Measurements from ENCODE around the gene SNTG2. TPM values are rescaled to one million over a fixed set of nuclear protein-coding genes. Genes with fewer than 3 reads are reported as not detected.

Gene SNTG2
- polyA plus RNA-seq, 1 experiment, result 0.31 TPM

DNA sequence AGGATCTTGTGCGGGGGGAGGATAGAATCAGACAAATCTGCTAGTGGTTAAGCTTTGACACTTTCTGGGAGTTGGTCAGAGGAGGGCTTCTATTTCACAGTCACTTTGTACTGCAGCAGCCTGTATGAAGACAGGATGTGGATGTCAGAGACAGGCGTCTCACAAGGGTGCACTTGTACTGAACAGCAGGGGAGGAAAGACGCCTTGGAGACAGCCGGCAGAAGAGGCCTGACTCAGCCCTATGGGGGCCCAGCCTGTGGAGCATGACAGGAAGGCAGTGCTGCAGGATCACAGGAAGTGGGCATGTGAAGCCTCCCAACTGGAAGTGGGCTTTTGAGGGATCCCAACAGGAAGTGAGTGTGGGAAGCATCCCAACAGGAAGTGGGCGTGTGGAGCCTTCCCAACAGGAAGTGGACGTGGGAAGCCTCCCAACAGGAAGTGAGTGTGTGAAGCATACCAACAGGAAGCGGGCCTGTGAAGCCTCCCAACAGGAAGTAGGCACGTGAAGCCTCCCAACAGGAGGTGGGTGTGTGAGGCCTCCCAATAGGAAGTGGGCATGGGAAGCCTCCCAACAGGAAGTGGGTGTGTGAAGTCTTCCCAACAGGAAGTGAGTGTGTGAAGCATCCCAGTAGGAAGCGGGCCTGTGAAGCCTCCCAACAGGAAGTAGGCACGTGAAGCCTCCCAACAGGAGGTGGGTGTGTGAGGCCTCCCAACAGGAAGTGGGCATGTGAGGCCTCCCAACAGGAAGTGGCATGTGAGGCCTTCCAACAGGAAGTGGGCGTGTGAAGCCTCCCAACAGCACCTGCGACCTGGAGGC lies 212.3 kb downstream of the SNTG2 start:
- no peaks in the 10 kb centered on the region for H3K36me3 ChIP-seq (ENCODE audit: control insufficient read depth, insufficient read depth, low read length)
- TF ChIP-seq, protein P1, sequence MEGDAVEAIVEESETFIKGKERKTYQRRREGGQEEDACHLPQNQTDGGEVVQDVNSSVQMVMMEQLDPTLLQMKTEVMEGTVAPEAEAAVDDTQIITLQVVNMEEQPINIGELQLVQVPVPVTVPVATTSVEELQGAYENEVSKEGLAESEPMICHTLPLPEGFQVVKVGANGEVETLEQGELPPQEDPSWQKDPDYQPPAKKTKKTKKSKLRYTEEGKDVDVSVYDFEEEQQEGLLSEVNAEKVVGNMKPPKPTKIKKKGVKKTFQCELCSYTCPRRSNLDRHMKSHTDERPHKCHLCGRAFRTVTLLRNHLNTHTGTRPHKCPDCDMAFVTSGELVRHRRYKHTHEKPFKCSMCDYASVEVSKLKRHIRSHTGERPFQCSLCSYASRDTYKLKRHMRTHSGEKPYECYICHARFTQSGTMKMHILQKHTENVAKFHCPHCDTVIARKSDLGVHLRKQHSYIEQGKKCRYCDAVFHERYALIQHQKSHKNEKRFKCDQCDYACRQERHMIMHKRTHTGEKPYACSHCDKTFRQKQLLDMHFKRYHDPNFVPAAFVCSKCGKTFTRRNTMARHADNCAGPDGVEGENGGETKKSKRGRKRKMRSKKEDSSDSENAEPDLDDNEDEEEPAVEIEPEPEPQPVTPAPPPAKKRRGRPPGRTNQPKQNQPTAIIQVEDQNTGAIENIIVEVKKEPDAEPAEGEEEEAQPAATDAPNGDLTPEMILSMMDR (IDR thresholded peaks at IDR 0.05; ENCODE audit: insufficient read depth, low read depth, low read length), result no peak
- DNase-seq (ENCODE audit: low read depth), result no peak
- H3K4me3 ChIP-seq (ENCODE audit: low read depth, low read length), result no peak overlapping the region
- CTCF ChIA-PET, result no interaction called here
- POLR2A ChIA-PET, result no interaction called here
- H3K27me3 ChIP-seq (ENCODE audit: control insufficient read depth, insufficient read depth, low read length), result no peaks in the 10 kb centered on the region

DNA sequence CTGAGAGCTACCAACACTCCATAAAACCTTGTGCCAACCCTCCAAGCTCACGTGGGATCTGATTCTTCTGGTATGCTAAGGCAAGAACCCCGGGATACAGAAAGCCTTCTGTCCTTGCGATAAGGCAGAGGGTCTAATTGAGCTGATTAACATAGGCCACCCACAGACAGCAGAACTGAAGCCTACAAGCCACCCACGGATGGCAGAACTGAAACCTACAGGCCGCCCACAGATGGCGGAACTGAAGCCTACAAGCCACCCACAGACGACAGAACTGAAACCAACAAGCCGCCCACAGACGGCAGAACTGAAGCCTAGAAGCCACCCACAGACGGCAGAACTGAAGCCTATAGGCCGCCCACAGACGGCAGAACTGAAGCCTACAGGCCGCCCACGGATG lies 216.3 kb downstream of the SNTG2 start:
- TF ChIP-seq, protein P1 (IDR thresholded peaks at IDR 0.05; ENCODE audit: insufficient read depth, low read depth, low read length), result no peak
- Histone ChIP-seq H3K27me3 (ENCODE audit: control insufficient read depth, insufficient read depth, low read length) (no peaks in the 10 kb centered on the region), H3K4me3 (ENCODE audit: low read depth, low read length) (no peak overlapping the region), H3K36me3 (ENCODE audit: control insufficient read depth, insufficient read depth, low read length) (no peaks in the 10 kb centered on the region)
- POLR2A ChIA-PET, result no interaction called here
- CTCF ChIA-PET, result no interaction called here
- no peak for DNase-seq (ENCODE audit: low read depth)

DNA sequence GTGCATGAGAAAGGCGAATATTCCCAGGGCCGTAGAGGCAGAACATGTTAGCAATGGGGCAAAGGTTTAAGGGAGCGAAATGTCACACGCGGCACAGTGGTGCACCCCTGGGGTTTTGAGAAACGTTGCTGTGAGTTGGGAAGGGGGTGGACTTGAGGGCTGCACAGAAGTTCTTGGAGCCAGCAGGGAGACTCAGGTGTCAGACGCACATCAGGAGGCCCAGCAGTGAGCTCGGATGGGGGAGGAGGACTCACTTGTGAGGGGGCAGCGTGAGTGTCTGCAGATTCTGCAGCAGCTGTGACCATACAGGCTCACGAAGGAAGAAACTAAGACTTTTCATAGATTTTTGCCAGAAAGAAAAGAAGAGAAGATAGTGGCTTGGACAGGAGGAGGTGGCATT lies 218.2 kb downstream of the SNTG2 start:
- POLR2A ChIA-PET, result no interaction called here
- no peak overlapping the region for H3K4me3 ChIP-seq (ENCODE audit: low read depth, low read length)
- CTCF ChIA-PET, result no interaction called here
- TF ChIP-seq, protein P1 (IDR thresholded peaks at IDR 0.05; ENCODE audit: insufficient read depth, low read depth, low read length), result no peak
- H3K36me3 ChIP-seq (ENCODE audit: control insufficient read depth, insufficient read depth, low read length), result no peaks in the 10 kb centered on the region
- H3K27me3 ChIP-seq (ENCODE audit: control insufficient read depth, insufficient read depth, low read length), result no peaks in the 10 kb centered on the region
- no peak for DNase-seq (ENCODE audit: low read depth)

DNA sequence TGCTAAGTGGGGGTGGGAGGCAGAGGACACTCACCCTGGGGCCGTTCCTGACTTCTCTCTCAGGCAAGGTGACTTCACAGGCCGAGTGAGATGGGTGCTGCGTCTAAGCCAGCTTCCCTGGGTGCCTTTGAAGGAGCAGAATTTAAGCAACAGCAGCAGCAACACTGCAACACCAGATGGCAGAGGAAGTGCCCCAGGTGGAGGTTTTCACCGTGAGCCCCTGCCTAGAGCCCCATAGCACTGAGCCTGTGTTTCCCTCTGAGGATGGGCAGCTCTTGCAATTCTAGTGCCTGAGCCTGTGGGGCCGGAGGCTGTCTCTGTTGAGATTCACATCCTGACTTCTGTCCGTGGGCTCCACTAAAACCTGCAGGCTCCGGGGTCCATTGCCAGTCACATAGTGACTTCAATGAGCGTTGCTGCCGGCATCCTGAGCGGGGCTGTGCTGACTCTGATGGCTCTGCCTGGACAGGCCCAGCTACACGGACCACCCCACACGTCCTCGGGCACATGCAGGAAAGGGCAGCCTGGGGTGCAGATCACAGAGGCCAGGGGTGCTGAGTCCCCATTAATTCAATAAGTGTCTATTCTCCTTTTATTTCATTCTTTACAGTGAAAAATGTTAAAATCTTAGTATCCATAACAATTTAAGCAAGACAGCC lies 218.8 kb downstream of the SNTG2 start:
- H3K27me3 ChIP-seq (ENCODE audit: control insufficient read depth, insufficient read depth, low read length), result no peaks in the 10 kb centered on the region
- POLR2A ChIA-PET, result no interaction called here
- H3K36me3 ChIP-seq (ENCODE audit: control insufficient read depth, insufficient read depth, low read length), result no peaks in the 10 kb centered on the region
- H3K4me3 ChIP-seq (ENCODE audit: low read depth, low read length), result no peak overlapping the region
- DNase-seq (ENCODE audit: low read depth), result no peak
- TF ChIP-seq, protein P1 (IDR thresholded peaks at IDR 0.05; ENCODE audit: insufficient read depth, low read depth, low read length), result no peak
- CTCF ChIA-PET, result no interaction called here

DNA sequence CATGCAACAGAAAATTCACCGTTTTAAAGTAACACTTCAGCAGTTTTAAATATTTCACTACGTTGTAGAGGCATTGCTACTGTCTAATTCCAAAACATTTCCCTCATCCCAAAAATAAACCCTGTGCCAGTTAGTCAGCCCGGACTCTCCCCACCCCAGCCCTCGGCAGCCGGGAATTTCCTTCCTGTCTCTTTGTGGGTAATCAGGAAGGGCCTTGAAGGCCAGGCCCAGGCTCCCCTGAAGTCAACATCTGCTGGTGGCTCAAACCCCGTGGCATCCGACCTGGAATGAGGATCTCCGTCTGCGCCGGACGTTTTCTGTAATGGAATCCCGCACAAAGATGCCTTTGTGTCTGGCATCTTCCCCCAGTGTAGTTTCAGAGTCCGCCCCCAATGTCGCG lies 219.6 kb downstream of the SNTG2 start:
- POLR2A ChIA-PET, result no interaction called here
- no peaks in the 10 kb centered on the region for H3K27me3 ChIP-seq (ENCODE audit: control insufficient read depth, insufficient read depth, low read length)
- TF ChIP-seq, protein P1 (IDR thresholded peaks at IDR 0.05; ENCODE audit: insufficient read depth, low read depth, low read length), result no peak
- no peak overlapping the region for H3K4me3 ChIP-seq (ENCODE audit: low read depth, low read length)
- no peaks in the 10 kb centered on the region for H3K36me3 ChIP-seq (ENCODE audit: control insufficient read depth, insufficient read depth, low read length)
- no peak for DNase-seq (ENCODE audit: low read depth)
- CTCF ChIA-PET, result no interaction called here

Measured in BJ (cell line).